Keratinocyte (primary cell): Measurements from ENCODE around the gene ZNF177. TPM values are rescaled to one million over a fixed set of nuclear protein-coding genes. Genes with fewer than 3 reads are reported as not detected.
A peak's percentile ranks its signal among the peaks of the same experiment; 100 is the strongest.

Experiments used
- DNase-seq: peaks from one replicate; pipeline ENCODE4 v3.0.0-alpha.2; 2011; ENCODE audit warnings: low read depth, missing footprints, low spot score
- FAIRE-seq: peaks from 2 replicates; lab custom pipeline; 2011; peaks lifted over from hg19 to GRCh38; lab: Jason Lieb, UNC
- H2AFZ ChIP-seq: 2 replicates; pipeline ENCODE4 v1.6.0; 2012; ENCODE audit warnings: low read length, control low read depth, inconsistent platforms; ENCODE audit not compliant: control insufficient read depth
- H3K27ac ChIP-seq: 2 replicates; pipeline ENCODE4 v1.5.1; 2011; ENCODE audit warnings: low read length; ENCODE audit not compliant: control insufficient read depth, insufficient read depth
- H3K27me3 ChIP-seq: 3 replicates; pipeline ENCODE4 v1.6.0; 2011; ENCODE audit warnings: low read length; ENCODE audit not compliant: control insufficient read depth, insufficient read depth; ENCODE audit errors: extremely low read depth
- H3K36me3 ChIP-seq, 2 experiments: 2 replicates in 1 of 2; 3 replicates in 1 of 2; pipeline ENCODE4 v1.5.1; 2011; ENCODE audit warnings: low read length in 2 of 2, mild to moderate bottlenecking in 1 of 2; ENCODE audit not compliant: control insufficient read depth in 2 of 2, insufficient read depth in 2 of 2; ENCODE audit errors: extremely low read depth in 1 of 2
- H3K4me1 ChIP-seq: 3 replicates; pipeline ENCODE4 v1.5.1; 2011; ENCODE audit warnings: low read length; ENCODE audit not compliant: control insufficient read depth, insufficient read depth; ENCODE audit errors: extremely low read depth
- H3K4me2 ChIP-seq: 3 replicates; pipeline ENCODE4 v1.6.0; 2011; ENCODE audit warnings: low read depth, low read length; ENCODE audit not compliant: control insufficient read depth, insufficient read depth; ENCODE audit errors: extremely low read depth
- H3K4me3 ChIP-seq, 3 experiments: fragments of 200-600 bp in 1 of 3; sonication (generic) in 1 of 3; 2 replicates in 2 of 3; 3 replicates in 1 of 3; pipeline ENCODE4 v1.5.1; 2011 to 2016; ENCODE audit warnings: low read length in 3 of 3, mild to moderate bottlenecking in 3 of 3, control low read depth in 2 of 3, inconsistent platforms in 1 of 3, low read depth in 1 of 3, mixed read lengths in 1 of 3, mixed run types in 1 of 3, moderate library complexity in 1 of 3; ENCODE audit not compliant: control insufficient read depth in 2 of 3, insufficient read depth in 2 of 3; ENCODE audit errors: extremely low read depth in 1 of 3
- H3K79me2 ChIP-seq: 2 replicates; pipeline ENCODE4 v1.6.0; 2012; ENCODE audit warnings: low read length; ENCODE audit not compliant: control insufficient read depth, insufficient read depth
- H3K9ac ChIP-seq: 3 replicates; pipeline ENCODE4 v1.6.0; 2011; ENCODE audit warnings: low read length; ENCODE audit not compliant: control insufficient read depth, insufficient read depth; ENCODE audit errors: extremely low read depth
- H3K9me1 ChIP-seq: 3 replicates; pipeline ENCODE4 v1.6.0; 2011; ENCODE audit warnings: low read length; ENCODE audit not compliant: control insufficient read depth, insufficient read depth; ENCODE audit errors: extremely low read depth
- H3K9me3 ChIP-seq: 2 replicates; pipeline ENCODE4 v1.5.1; 2012; ENCODE audit warnings: low read depth, low read length; ENCODE audit not compliant: control insufficient read depth
- H4K20me1 ChIP-seq: 3 replicates; pipeline ENCODE4 v1.6.0; 2011; ENCODE audit warnings: low read length; ENCODE audit not compliant: control insufficient read depth, insufficient read depth; ENCODE audit errors: extremely low read depth
- CTCF ChIP-seq, 3 experiments: IDR thresholded peaks in 1 of 3; conservative IDR thresholded peaks in 1 of 3; optimal IDR thresholded peaks in 1 of 3; 2 replicates in 2 of 3; 3 replicates in 1 of 3; pipeline versions ENCODE3 to v1.5.1; 2011; ENCODE audit warnings: low read length in 3 of 3, mild to moderate bottlenecking in 3 of 3, moderate library complexity in 2 of 3, control low read depth in 1 of 3, inconsistent platforms in 1 of 3; ENCODE audit not compliant: insufficient read depth in 2 of 3; ENCODE audit errors: extremely low read depth in 1 of 3
- EZH2 ChIP-seq: IDR thresholded peaks from one replicate; pipeline ENCODE4 v1.6.1; 2012; ENCODE audit warnings: inconsistent platforms, mild to moderate bottlenecking, low read length, moderate library complexity
- dilution Hi-C: fragments of 300-500 bp; cut with MboI; formaldehyde crosslinking; loops from one replicate; pipeline ENCODE4 v1.7.0; 2020; ENCODE audit warnings: low sequenced_read_pairs; ENCODE audit not compliant: extremely low pct_ligation_motif_present
- polyA minus RNA-seq, 3 experiments: library from RNA; depleted of rRNA, polyadenylated mRNA; stranded (reverse); fragments of >200 nt; gene quantifications; 1 replicate in 1 of 3; 2 replicates in 1 of 3; 3 replicates in 1 of 3; pipeline ENCODE4 v1.2.3, GENCODE V29; 2011
- polyA plus RNA-seq, 5 experiments: library from polyadenylated mRNA; depleted of rRNA in 3 of 5; stranded (reverse) in 3 of 5; stranded (forward) in 1 of 5; unstranded in 1 of 5; fragments of >200 nt; gene quantifications; 1 replicate in 1 of 5; 2 replicates in 3 of 5; 3 replicates in 1 of 5; pipeline versions ENCODE4 v1.2.1 to v1.2.3, GENCODE V29; 2011 to 2012; ENCODE audit warnings: missing spikeins in 2 of 5, low read depth in 1 of 5, low replicate concordance in 1 of 5

Gene ZNF177
- polyA plus RNA-seq, result 0.53 to 2.2 TPM (median 2.0 TPM) in 3 replicates
- polyA plus RNA-seq (2011; ENCODE audit: low read depth), result 9.1 TPM
- 0.71 and 1.4 TPM in 2 replicates for polyA plus RNA-seq (2011; cell fraction: cytosol; rRNA removed)
- 6.3 and 6.5 TPM in 2 replicates for polyA plus RNA-seq (2011; cell fraction: nucleus; rRNA removed)
- polyA plus RNA-seq (2012; ENCODE audit: low replicate concordance), result 0.49 and 1.5 TPM in 2 replicates
- 0.86 to 0.99 TPM in 2 of 3 replicates, not detected in the other for polyA minus RNA-seq
- polyA minus RNA-seq (2011; cell fraction: cytosol; rRNA and poly(A)+ RNA removed), result not detected
- polyA minus RNA-seq (2011; cell fraction: nucleus; rRNA and poly(A)+ RNA removed), result 1.6 and 2.1 TPM in 2 replicates

DNA sequence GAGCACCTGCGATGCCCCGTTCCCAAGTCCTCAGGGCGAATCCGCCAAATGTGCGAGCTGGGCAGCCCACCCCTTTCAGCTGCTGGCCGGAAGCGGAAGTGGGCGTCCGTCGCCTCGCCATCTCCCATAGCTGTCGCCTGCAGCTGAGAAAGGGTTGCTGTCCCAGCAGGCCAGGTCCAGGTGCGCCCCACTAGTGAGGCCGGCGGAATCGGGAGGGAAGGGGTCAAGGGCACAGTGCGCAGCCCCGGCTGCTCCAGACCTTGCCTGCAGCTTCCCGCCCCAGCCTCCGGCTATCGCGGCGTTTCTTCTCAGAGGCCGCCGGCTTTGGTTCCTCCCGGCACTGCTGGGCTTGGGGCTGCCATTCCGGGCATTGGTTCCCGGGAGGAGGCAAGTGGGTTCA is at the start of gene ZNF177:
ZNF177 (plus strand) TSS at position 109 of the 400 bp plus-strand sequence. CDS start 15,299 bp downstream, outside the sequence.
- H3K4me1 ChIP-seq, result no peaks in the 10 kb centered on the region
- peak within 1 kb of the TSS in 2 of 3 experiments; percentile 7 to 22 for H3K4me3 ChIP-seq
- H4K20me1 ChIP-seq, result no peaks in the 10 kb centered on the region
- dilution Hi-C loops, result no loop called here
- FAIRE-seq, result no peak
- H3K4me2 ChIP-seq, result no peak within 1 kb of the TSS
- peaks cover 5% of the 10 kb centered on the region for H3K9me3 ChIP-seq
- H3K9me1 ChIP-seq, result no peaks in the 10 kb centered on the region
- H3K9ac ChIP-seq, result no peak within 1 kb of the TSS
- H3K27ac ChIP-seq, result no peak within 1 kb of the TSS
- TF ChIP-seq EZH2, result no peak
- TF ChIP-seq CTCF (optimal IDR thresholded peaks at IDR 0.05 in 1 of 3, IDR thresholded peaks at IDR 0.05 in 1 of 3, conservative IDR thresholded peaks at IDR 0.05 in 1 of 3; ENCODE audit: extremely low read depth in 1 of 3, insufficient read depth in 2 of 3, low read length in 3 of 3), result no peak
- no peak for DNase-seq
- H3K79me2 ChIP-seq, result no peaks in the 10 kb centered on the region
- H3K36me3 ChIP-seq, result no peaks in the 10 kb centered on the region
- no peak within 1 kb of the TSS for H2AFZ ChIP-seq
- H3K27me3 ChIP-seq, result no peaks in the 10 kb centered on the region

- Histone ChIP-seq H3K36me3 (no peaks in the 10 kb centered on the region), H3K9ac (no peak overlapping the region), H3K79me2 (peaks cover 2% of the 10 kb centered on the region), H3K9me1 (no peaks in the 10 kb centered on the region), H4K20me1 (no peaks in the 10 kb centered on the region), H3K4me1 (no peaks in the 10 kb centered on the region), H3K4me3 (no peak overlapping the region), H3K9me3 (no peaks in the 10 kb centered on the region), H3K27ac (no peak overlapping the region), H3K4me2 (no peak overlapping the region), H2AFZ (no peak overlapping the region), H3K27me3 (no peaks in the 10 kb centered on the region)
- DNase-seq (no peak), FAIRE-seq (no peak)
- TF ChIP-seq CTCF (optimal IDR thresholded peaks at IDR 0.05 in 1 of 3, IDR thresholded peaks at IDR 0.05 in 1 of 3, conservative IDR thresholded peaks at IDR 0.05 in 1 of 3; ENCODE audit: extremely low read depth in 1 of 3, insufficient read depth in 2 of 3, low read length in 3 of 3) (no peak), EZH2 (no peak)
- dilution Hi-C loops, result no loop called here
Measured at GRCh38 chr19:9313756-9314155, 49.1 kb upstream of the ZNF177 start.
